Gastrocnemius medialis (tissue), 4 donors: ENCODE results near the gene CSHL1. TPM values are rescaled to one million over a fixed set of nuclear protein-coding genes. Genes with fewer than 3 reads are reported as not detected.
A peak's percentile ranks its signal among the peaks of the same experiment; 100 is the strongest.

Source experiments
- ATAC-seq, 2 donors: fragments of 150-250 bp; one replicate each; pipeline ENCODE4 v1.9.1; 2016
- DNase-seq, 2 donors: peaks; one replicate each; pipeline ENCODE4 v3.0.0-alpha.2; 2019
- H3K27ac ChIP-seq, 4 donors: fragments of 200-600 bp; sonication (generic); 1 replicate in 1 of 4; 2 replicates in 3 of 4; pipeline ENCODE4 v1.5.1; 2016 to 2018; ENCODE audit warnings: mild to moderate bottlenecking in 2 of 4, moderate library complexity in 1 of 4
- H3K27me3 ChIP-seq, 3 donors: fragments of 200-600 bp; sonication (generic) in 2 of 3; 1 replicate in 1 of 3; 2 replicates in 2 of 3; pipeline versions ENCODE4 v1.5.1 to v1.6.0; 2016 to 2019; ENCODE audit warnings: mild to moderate bottlenecking in 1 of 3, moderate library complexity in 1 of 3
- H3K36me3 ChIP-seq, 2 donors: fragments of 200-600 bp; sonication (generic) in 1 of 2; one replicate each; pipeline ENCODE4 v1.5.1; 2017 to 2018
- H3K4me1 ChIP-seq, 2 donors: fragments of 200-600 bp; sonication (generic) in 1 of 2; one replicate each; pipeline ENCODE4 v1.5.1; 2016 to 2017; ENCODE audit warnings: mild to moderate bottlenecking in 2 of 2
- H3K4me3 ChIP-seq, 4 donors: fragments of 200-600 bp; sonication (generic) in 3 of 4; 1 replicate in 1 of 4; 2 replicates in 3 of 4; pipeline ENCODE4 v1.5.1; 2016 to 2019; ENCODE audit warnings: mild to moderate bottlenecking in 2 of 4
- H3K9me3 ChIP-seq, 3 donors: fragments of 200-600 bp; sonication (generic) in 2 of 3; 1 replicate in 1 of 3; 2 replicates in 2 of 3; pipeline ENCODE4 v1.5.1; 2016 to 2019
- CTCF ChIP-seq, 5 experiments: fragments of 450-650 bp in 3 of 5; fragments of 200-600 bp in 2 of 5; sonication (generic) in 2 of 5; IDR thresholded peaks in 4 of 5; conservative IDR thresholded peaks in 1 of 5; 1 replicate in 4 of 5; 2 replicates in 1 of 5; pipeline ENCODE4 v1.5.1; 2016 to 2019; ENCODE audit warnings: antibody characterized with exemption in 5 of 5, mild to moderate bottlenecking in 3 of 5, moderate library complexity in 3 of 5
- POLR2A ChIP-seq, 2 donors: fragments of 450-650 bp; IDR thresholded peaks; one replicate each; pipeline ENCODE4 v1.6.1; 2017; ENCODE audit warnings: antibody characterized with exemption in 2 of 2, mild to moderate bottlenecking in 2 of 2, moderate library complexity in 2 of 2
- in situ Hi-C, 4 donors: fragments of 200-750 bp; cut with MboI; loops; one replicate each; pipeline versions ENCODE4 v1.15.0 to v1.8.0; 2017; ENCODE audit warnings: low sequenced_read_pairs in 4 of 4
- intact Hi-C: fragments of 100-400 bp; cut with DNase I; formaldehyde crosslinking; loops from one replicate; pipeline ENCODE4 v1.15.1; 2023; ENCODE audit warnings: low total_unique reads
- total RNA-seq, 4 donors: library from RNA; depleted of rRNA; stranded (reverse); fragments of >200 nt; gene quantifications; one replicate each; pipeline versions ENCODE4 v1.1.0 to v1.2.3, GENCODE V29; 2016

The CSHL1 gene
- total RNA-seq, 4 donors from 2014 or later, result not detected

DNA sequence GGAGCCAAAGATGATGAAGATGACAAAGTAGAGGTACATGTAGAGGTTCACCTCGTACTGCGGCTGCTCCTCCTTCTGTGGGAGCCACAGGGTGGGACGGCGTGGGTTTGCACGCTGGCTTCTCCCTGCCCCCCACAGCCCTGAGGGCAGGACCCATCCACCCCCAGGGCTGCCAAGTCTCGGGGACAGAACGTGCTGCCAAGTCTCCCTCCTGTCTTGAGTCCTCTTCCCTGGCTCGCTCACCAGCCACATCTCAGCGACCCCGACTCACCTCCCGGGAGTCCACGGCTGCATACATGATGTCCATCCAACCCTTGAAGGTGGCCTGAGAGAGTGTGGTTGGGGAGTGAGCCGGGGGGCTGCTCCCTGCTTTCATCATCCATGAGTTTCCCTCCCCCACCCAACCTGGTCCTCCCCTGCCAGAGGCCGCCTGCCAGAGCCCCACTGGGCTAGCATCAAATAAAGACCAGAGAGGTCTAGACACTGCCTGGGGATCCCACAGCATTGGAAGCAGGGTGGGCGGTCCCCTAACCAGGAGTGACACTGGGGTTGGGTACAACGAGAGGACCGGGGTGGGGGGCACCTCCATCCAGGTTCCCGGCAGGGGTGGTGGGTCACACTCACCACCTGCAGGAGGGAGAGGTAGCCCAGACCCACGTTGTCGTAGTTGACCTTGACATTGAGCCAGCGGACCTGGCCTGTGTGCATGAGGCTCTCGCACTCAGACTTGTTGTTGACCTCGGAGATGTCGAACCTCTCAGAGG lies 33.9 kb upstream of the CSHL1 start:
- Histone ChIP-seq H3K9me3 (no peaks in the 10 kb centered on the region), H3K27me3 (no peaks in the 10 kb centered on the region), H3K4me1 (peaks cover 30 to 38% of the 10 kb centered on the region in 2 donors), H3K36me3 (peaks cover 0 to 51% of the 10 kb centered on the region in 2 donors), H3K27ac (peak overlapping the region; percentile 78 to 99 (median 88)), H3K4me3 (no peak overlapping the region)
- DNase-seq, result peak in 1 of 2 donors; percentile 82
- in situ Hi-C loops (no loop called here), intact Hi-C loops (no loop called here)
- TF ChIP-seq POLR2A (IDR thresholded peaks at IDR 0.05) (no peak), CTCF (IDR thresholded peaks at IDR 0.05 in 4 of 5, conservative IDR thresholded peaks at IDR 0.05 in 1 of 5) (no peak)
- ATAC-seq, result peak; percentile 21 to 38

- peaks cover 0 to 58% of the 10 kb centered on the region in 2 donors for H3K36me3 ChIP-seq
Observed at GRCh38 chr17:63943745-63944144, 32.7 kb upstream of the CSHL1 start.

DNA sequence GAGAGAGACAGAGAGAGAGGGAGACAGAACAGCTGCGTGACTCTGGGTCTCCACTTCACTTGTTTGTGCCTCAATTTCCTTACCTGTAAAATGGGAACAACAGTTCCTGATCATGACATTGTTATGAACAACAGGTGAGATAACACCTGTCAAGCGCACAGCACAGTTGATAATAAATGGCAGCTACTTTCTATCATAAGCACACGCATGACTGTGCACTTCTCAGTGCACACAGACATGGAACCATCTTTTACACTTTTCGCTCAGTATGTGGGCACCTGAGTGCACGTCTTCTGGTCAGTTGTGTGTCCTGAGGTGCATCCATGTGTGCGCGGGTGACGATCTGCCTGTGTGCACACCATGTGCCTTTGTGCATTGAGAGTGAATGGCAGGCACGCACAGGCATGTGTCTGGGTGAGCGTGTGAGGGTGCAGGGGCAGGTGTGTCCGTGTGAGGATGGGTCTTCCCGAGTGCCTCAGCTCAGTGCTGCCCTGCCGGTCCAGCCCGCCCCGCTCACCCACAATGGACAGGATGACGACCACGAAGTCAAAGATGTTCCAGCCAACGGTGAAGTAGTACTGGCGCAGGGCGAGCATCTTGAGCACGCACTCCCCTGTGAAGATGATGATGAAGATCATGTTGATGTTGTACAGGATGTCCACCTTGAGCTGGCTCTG lies 31.4 kb upstream of the CSHL1 start:
- in situ Hi-C loops, result no loop called here
- no peak for ATAC-seq
- Histone ChIP-seq H3K36me3 (peaks cover 0 to 58% of the 10 kb centered on the region in 2 donors), H3K4me3 (no peak overlapping the region), H3K4me1 (peaks cover 21 to 26% of the 10 kb centered on the region in 2 donors), H3K27me3 (no peaks in the 10 kb centered on the region), H3K9me3 (no peaks in the 10 kb centered on the region), H3K27ac (peak overlapping the region in 2 of 4 donors; percentile 80 to 99)
- TF ChIP-seq CTCF (IDR thresholded peaks at IDR 0.05 in 4 of 5, conservative IDR thresholded peaks at IDR 0.05 in 1 of 5), result no peak
- TF ChIP-seq POLR2A (IDR thresholded peaks at IDR 0.05), result no peak
- no peak for DNase-seq
- intact Hi-C loops, result no loop called here

More at GRCh38 chr17:63943745-63944144, 32.7 kb upstream of the CSHL1 start:
- no peak overlapping the region for H3K4me3 ChIP-seq
- H3K9me3 ChIP-seq, result no peaks in the 10 kb centered on the region
- peak overlapping the region; percentile 78 to 99 (median 88) for H3K27ac ChIP-seq
- TF ChIP-seq POLR2A (IDR thresholded peaks at IDR 0.05) (no peak), CTCF (IDR thresholded peaks at IDR 0.05 in 4 of 5, conservative IDR thresholded peaks at IDR 0.05 in 1 of 5) (peak in 3 of 5 experiments; percentile 22 to 44 (median 29))
- in situ Hi-C loops, result no loop called here
- ATAC-seq, result no peak
- H3K4me1 ChIP-seq, result peaks cover 21 to 26% of the 10 kb centered on the region in 2 donors
- intact Hi-C loops, result no loop called here
- no peaks in the 10 kb centered on the region for H3K27me3 ChIP-seq
- DNase-seq, result no peak

DNA sequence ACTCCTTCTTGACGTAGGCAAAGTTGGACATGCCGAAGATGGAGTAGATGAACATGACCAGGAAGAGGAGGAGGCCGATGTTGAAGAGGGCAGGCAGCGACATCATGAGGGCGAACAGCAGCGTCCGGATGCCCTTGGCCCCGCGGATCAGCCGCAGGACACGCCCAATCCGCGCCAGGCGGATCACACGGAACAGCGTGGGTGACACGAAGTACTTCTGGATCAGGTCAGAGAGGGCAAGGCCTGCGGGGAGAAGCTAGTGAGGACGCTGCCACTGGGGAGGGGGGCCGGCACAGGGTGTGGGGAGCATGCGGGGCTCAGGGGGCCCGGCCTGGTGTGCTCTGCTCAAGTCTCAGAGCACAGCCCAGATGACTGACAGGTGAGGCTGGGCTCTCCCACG lies 30.7 kb upstream of the CSHL1 start:
- no peak for TF ChIP-seq POLR2A (IDR thresholded peaks at IDR 0.05)
- TF ChIP-seq CTCF (IDR thresholded peaks at IDR 0.05 in 4 of 5, conservative IDR thresholded peaks at IDR 0.05 in 1 of 5), result no peak
- no peak for ATAC-seq
- DNase-seq, result no peak
- peak overlapping the region in 2 of 4 donors; percentile 3 to 34 for H3K27ac ChIP-seq
- intact Hi-C loops (no loop called here), in situ Hi-C loops (no loop called here)
- peaks cover 0 to 58% of the 10 kb centered on the region in 2 donors for H3K36me3 ChIP-seq
- H3K27me3 ChIP-seq, result no peaks in the 10 kb centered on the region
- no peaks in the 10 kb centered on the region for H3K9me3 ChIP-seq
- H3K4me3 ChIP-seq, result no peak overlapping the region
- H3K4me1 ChIP-seq, result peaks cover 18 to 19% of the 10 kb centered on the region in 2 donors
